Fibroblast of skin of abdomen (primary cell): ENCODE results near the gene ZNF784.

Experiments used
- DNase-seq: peaks from one replicate; pipeline ENCODE4 v3.0.0-alpha.2; 2013

The ZNF784 gene

DNA sequence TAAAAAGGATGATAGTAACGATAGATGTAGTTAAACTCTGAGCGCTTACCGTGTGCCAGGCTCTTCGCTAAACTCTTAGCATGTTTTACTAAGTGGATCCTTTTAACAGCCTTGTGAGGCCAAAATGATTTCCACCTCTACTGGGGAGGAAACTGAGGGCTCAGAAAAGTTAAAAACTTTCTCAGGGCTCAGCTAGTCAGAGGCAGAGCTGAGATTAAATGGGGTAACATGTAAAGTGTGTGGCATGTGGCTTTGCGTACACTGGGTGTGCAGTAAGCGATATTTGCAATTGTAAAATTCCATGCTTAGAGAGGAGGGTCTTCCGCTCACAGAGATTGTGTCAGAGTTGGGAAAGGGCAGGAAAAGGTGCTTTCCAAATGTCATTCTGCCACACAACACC lies 32.2 kb upstream of the ZNF784 start:
- no peak for DNase-seq

DNA sequence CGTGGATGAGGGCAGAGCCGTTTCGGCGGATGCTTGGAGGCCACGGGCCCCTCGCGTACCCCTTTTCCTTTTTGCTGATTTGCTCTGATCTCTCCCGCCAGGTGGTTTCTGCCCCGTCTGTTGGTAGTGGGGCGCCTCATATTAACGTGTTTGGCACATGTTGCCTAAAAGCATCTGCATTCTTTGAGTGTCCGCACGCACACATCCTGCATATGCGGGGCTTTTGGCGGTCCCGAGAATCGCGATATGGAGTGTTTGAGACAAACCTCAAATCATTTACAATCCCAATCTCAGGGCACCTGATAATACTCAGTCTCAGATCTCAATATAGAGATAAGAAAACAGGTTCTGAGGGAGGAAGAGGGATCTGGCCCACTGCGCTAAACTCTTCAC lies 31.3 kb upstream of the ZNF784 start:
- DNase-seq, result no peak

DNA sequence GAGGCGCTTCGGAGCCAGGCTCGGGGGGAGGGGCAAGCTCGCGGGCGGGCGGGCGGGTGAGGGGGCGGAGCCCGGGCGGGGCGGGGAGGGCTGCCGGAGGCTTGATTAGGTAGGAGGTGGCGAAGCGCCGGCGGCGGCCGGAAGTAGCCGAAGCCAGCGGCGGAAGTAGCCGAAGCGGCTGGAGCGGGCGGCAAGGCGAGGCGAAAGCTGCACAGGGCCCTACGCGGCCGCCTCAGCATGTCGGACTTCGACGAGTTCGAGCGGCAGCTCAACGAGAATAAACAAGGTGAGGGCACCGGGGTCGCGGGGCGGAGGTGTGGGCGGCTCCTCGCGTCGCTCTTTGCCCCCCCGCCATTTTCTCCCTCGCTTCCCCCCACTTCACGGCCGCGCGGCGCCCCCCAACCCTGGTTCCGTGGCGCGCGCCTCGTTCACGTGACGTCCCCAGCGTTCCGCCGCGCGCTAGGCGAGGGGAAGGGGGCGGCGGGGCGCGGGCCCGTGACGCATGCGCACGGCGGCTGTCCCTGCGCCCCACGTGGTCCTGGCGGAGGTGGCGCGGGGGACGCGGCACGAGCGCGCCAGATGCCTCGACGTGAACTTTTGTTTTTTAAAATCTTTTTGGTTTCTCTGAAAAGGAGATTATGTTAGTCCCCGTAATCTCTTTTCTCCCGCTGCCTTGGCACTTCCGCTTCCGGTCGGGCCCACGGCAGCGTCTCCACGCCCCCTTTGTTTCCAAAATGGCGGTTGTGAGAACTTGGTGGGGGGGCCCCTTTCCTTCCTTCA lies 30.7 kb upstream of the ZNF784 start, which contains the start of gene U2AF2:
TSS of gene U2AF2 (plus strand) at position 168 of the 780 bp plus-strand sequence. CDS start at position 238, 70 bp downstream.
- DNase-seq, result peak; percentile 91

DNA sequence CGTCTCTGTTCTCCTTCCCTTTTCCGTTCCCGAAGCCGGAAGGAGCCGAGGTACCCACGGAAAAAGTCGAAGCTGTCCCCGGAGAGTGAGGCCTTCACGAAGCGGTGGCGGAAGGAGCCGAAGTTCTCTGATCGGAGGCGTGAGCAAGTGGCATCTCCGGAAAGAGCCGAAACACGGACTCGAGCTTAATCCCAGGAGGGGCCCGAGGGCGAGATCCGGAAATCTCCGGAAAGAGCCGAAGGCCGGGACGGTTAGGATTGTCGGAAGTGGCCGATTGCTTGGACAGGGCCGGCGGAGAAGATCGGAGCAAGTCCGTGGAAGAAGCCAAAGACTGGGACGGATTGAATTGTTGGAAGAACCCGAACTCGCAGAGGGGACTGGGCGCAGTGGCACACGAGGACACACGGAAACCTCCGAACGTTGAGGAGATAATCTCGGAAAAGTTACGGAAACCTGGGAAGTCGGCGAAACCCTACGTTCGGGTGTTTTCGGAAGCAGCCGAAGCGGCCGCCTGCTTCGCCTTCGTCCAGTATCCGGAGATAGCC lies 30.0 kb upstream of the ZNF784 start:
- DNase-seq, result peak; percentile 99

DNA sequence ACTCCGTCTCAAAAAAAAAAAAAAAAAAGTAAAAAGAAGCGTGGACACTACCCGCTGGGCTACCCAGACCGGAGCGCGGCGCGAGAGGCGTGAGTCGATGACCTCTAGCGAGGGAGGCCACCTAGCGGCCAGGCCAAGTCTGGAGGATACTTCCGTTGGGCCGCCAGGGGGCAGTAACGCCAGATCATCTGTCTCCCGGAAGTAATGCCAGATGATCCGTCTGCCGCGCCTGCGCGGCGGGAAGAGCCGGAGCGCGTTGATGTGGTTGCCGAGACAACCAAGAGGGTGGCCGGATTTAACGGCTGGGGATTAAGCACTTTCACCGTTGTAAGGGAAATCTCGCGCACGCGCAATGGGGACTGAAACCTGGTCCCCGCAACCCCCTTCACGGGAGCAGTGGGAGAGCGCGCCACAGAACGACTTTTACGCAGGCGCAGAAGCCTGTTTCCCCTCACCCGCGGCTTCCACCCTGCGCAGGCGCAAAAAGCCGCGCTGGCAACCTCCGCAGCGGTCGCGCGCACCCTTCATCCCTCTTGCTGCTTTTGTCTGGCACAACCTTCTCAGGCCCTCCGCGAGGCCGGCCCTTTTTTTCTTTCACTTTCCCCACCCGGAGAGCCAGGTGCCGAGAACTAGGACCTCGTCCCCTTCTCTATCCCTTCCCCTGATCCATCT lies 29.4 kb upstream of the ZNF784 start:
- peak; percentile 99 for DNase-seq

DNA sequence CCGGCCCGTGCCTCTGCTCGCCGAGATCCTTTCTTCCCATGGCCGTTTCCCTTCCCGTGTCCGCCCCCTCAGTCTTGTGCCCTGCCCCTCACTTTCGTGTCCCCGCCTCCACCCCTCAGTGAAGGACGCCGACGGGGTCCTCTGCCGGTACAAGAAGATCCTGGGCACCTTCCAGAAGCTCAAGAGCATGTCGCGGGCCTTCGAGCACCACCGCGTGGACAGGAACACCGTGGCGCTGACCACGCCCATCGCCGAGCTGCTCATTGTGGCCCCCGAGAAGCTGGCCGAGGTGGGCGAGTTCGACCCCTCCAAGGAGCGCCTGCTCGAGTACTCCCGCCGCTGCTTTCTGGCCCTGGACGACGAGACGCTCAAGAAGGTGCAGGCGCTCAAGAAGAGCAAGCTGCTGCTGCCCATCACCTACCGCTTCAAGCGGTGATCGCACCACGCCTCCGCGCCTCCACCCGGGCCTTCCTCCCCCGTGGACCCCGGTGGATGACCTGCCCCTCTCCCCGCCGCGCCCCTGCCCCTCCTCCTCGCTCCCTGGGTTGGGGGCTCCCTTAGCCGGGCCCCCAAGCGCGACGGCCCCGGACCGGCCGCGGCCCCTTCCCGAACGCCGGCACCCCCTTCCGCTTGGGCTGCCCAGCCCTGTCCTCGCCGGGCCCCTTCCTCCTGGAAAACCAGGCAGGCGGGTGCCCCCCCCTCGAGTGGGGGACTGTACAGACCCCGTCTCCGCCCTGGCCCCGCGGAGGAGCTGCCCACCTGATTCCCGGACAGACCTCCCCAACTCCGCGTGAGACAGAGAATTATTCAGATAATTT lies 28.2 kb upstream of the ZNF784 start:
- no peak for DNase-seq

DNA sequence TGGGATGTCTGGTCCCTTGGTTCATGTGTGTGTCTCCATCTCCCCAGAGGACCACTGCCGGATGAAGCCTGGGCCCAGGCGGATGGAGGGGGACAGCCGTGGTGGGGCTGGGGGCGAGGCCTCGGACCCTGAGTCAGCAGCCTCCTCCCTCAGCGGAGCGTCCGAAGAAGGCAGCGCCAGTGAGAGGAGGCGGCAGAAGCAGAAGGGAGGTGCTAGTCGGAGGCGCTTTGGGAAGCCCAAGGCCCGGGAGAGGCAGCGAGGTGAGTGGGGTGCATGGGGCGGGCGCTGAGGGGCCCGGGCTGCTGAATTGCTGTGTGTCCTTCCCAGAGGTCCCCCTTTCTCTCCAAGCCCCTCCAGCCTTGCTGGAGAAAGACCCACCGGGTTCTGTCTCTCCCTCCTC lies 26.9 kb upstream of the ZNF784 start:
- DNase-seq, result no peak

DNA sequence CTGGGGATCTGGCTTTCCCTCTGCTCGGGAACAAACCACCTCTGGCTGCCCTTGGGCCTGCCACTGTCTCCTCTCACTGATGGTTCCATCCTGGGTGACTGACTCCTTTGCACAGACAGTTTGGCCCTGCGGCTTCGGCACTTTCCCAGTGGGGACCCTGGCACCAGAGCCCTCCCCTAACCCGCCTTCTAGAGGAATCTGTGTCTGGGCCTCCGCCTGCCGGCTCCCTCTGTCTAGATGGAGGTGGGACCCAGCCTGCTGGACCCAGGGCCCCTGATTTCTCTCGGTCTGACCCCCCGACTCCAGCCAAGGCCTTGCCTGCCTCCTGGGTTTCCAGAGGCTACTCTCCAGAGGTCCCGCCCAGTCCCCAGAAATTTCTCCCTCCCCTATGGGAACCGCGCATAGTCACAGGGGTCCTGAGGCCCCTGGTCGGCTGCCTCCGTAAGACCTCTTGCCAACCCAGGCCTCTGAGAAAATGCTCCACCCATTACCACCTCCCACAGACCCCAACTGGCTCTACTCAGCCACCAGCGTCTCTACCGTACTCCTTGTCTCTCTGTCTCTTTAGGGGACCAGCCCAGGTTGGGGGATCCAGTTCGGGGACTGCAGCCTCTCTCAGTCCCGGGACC lies 26.4 kb upstream of the ZNF784 start:
- no peak for DNase-seq

DNA sequence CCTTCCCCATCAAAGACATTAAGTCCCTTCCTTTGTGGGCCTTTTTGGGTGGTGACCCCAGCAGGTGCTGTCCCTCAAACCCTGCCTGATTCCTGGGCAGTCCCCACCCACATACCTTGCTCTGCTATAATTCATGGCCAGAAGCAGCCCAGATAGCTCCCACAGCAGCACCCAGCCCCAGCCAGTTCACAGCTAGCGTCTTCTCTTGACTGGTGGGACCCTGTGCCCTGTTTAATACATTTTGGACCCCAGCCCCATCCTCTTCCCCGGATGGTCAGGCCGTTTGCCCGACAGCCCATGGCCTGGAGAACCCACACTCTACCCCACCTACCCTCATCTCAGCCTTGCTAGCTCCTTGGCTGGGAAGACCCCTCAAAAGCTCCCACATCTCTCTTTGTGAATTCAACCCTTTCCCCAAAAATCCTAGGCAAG lies 25.8 kb upstream of the ZNF784 start:
- DNase-seq, result no peak

DNA sequence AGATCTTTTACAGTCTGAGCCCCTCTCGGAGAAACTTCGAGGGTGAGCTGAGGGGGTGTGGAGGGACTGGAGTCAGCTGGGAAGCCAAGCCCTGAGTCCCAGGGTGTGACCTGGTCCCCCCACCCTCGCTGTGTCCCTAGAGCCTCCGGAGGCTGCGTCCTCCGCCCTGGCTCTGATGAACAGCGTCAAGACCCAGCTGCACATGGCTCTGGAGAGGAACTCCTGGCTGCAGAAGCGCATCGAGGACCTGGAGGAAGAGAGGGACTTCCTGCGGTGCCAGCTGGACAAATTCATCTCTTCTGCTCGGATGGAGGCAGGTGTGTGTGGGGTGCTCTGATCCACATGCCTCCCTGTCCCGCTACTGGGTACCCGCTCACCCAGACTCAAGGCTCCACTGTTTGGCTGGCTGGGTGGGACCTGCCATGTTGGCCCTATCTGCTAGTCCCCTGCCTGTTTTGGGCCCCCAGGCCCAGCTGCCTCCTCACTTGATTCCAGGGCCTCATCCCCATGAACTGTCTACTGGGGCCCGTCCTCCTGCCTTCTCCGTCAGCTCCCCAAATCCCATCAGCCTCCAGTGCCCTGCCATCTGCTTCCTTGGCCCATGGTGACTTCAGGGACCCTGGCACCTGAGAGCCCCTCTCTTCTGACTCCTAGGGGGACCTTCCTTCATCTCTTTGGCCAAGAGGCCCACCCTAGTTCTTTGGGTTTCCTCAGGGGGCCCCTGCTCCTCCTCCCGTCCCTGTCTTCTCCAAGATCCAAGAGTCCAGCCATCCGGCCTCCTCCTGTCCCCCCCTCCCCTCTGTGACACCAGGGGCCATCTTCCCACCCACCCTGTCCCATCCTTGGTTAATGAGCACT lies 25.1 kb upstream of the ZNF784 start:
- DNase-seq, result no peak

DNA sequence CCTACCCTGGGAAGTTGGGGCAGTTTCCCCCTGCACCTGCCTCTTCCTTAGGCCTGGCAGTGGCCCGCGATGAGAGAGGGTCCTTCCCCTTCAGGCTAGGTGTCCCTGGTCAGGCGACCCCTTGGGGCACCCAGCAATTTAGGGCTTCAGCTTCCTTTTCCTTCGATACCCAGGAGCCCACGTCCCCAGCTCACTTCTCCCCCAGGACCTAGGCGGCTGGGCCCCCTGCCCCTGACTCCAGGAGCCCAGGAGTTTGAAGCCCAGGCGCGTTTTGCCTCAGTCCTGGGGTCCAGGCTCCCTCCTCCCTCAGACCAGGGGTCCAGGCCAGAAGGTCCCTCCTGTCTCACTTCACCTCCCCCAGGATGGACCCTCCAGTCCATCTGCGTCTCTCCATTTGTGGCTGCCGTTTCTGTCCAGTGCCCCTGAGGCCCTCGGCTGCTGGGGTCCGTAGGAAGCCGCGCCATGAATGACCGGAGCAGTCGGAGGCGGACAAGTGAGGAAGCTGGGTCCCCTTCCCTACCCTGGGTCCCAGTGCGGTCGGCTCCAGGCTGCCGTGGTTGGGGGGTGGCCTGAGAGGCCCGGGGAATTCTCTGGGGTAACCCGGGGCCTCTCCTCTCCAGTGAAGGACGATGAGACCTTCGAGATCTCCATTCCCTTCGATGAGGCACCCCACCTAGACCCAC lies 24.4 kb upstream of the ZNF784 start:
- no peak for DNase-seq

DNA sequence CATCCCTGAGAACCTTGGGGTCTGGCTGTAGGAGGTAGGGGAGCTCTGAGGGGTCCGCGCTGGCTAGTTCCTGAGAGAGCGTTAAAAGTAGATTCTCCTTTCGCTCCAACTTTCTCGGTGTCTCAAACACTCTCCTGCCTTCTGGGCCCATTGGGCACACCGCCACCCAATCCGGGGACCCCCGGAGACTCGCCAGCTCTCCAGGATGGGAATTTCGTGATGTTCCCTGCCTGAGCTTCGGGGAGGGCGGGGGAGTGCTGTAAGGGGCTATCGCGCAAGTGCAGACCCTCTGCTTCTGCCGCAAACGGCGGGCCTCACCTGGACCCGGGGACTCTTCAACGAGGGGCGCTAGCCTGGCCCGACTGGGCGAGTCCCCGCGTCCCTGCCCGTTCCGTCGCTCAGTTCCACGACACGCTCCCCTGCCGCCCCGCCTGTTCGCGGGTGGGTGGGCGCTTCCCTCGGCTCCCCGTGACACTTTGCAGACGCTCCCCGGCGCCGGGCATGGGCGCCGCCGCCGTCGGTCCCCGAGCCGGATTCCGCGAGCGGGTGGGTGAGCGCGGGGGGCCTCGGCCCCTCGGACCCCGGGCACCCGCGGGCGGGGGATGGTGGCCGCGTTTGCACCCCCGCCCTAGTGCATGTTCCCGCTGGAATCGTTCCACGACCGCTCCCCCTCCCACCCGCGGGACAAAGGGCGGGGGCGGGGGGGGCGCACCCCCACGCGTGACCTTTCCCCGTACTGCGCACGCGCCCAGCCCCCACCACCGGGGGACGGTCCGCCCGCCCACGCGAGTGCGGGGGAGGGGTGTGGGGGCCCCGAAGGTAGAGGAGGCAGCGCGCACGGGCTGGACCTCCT lies 23.6 kb upstream of the ZNF784 start, which contains the start of gene CCDC106:
TSS of gene CCDC106 (plus strand) at position 481 of the 853 bp plus-strand sequence. CDS start 835 bp downstream, outside the sequence.
- peak; percentile 82 for DNase-seq

DNA sequence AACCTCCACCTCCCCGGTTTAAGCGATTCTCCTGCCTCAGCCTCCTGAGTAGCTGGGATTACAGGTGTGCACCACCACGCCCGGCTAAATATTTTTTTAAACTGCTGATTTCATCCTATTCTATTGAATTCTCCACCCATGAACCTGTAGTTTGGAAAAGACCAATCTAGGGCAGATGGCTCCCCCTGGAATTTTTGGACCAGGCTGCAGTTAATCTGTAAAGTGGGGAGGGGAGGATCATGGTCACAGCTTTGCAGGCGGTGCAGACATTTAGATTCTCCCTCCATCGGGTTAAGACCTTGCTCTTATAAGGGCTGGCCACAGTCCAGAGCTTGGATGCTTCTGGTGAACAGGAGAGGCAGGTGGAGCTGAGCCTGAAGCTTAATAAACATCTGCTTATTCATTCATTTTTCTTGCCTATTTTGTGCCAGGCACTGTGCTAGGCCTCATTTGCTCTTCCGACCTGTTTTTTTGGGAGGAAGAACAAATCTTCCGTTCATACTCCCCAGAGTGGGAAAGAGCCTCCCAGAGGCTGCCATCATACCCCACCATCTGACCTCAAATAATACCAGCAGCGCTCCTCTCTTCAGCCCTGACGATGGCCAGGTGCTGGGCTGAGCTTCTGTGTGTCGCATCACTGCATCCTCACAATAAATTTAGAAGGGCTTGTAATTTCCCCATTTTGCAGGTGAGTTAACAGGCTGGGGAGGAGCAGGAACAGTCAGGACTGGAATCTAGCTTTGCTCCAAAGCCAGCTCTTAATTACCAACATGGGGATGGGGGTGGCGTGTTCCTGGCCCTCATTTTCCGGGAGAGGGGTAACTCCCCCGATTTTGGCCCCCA lies 22.7 kb upstream of the ZNF784 start:
- DNase-seq, result no peak

DNA sequence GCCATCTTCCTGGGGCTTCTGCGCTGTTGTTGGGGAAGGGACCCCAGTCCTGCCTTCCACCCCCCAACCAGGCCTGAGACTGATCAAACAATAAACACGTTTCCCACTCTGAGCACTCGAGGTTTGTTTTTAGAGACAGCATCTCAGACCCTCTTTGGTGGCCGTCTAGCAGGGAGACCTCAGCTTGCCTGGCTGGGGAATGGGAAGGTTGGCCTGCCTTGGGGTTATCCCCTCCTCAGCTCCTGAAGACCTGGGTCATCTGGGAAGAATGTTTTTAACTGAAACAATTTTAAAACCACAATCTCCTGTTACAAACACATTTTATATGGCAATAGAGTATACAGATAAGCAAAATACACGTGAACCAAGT lies 21.1 kb upstream of the ZNF784 start:
- no peak for DNase-seq

DNA sequence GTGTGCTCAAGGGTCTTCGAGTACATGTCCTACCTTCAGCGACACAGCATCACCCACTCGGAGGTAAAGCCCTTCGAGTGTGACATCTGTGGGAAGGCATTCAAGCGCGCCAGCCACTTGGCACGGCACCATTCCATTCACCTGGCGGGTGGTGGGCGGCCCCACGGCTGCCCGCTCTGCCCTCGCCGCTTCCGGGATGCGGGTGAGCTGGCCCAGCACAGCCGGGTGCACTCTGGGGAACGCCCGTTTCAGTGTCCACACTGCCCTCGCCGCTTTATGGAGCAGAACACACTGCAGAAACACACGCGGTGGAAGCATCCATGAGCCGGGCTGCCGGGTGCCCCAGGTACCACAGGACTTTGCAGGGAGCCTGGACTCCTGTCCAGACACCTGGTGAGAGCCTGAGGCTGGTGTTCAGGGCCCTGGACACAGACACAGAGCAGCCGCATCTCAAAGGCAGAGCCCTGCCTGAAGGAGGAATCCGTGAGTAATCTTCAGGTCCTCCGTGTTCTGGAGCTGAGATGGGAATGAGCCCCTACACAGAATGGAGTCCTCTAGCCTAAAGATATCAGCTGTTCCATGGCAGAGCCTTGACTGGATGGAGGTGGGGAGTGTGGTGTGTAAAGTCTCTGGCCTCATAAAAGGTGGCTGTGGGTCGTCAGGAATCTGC lies 20.6 kb upstream of the ZNF784 start:
- DNase-seq, result no peak

DNA sequence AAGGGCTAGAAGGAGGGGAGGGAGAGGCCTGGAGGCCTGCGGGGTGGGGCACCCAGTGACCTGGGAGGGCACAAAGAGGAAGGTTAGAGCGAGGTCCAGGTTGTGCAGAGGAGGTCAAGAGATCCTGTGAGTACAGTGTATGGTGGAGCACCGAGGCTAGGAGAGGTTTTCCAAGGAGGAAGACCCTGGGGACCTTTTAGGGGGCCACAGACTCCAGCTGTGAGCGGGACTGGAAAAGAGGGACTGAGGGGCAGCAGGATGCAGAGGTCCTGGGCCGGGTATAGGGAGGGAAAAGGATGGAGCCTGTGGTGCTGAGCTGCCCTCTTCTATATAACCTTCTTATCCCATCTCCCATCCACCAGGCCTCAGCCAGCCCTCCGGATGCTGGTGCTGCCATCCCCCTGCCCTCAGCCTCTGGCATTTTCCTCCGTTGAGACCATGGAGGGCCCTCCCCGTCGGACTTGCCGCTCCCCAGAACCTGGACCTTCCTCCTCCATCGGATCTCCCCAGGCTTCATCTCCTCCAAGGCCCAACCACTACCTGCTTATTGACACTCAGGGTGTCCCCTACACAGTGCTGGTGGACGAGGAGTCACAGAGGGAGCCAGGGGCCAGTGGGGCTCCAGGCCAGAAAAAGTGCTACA lies 19.9 kb upstream of the ZNF784 start:
- no peak for DNase-seq

DNA sequence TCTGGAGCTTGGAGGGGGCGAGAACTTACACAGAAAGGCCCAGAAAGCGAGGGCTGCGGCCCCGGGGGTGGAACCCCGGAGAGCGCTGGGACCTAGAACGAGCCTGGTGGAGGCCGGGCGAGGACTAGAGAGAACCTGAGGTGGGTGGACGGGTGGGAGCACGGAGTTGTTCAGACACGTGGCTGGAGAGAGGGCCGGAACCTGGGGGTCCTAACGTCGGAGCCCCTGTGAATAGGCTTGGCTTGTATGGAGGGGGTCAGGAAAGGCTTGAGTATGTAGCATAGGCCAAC lies 19.5 kb upstream of the ZNF784 start:
- no peak for DNase-seq
